Measurements from ENCODE around the gene ODC1.
A peak's percentile ranks its signal among the peaks of the same experiment; 100 is the strongest.

The ODC1 gene

GRCh38 chr2:10415048-10415447 is 33.1 kb downstream of the ODC1 start:
- TF ChIP-seq CTCF (IDR thresholded peaks at IDR 0.05; ENCODE audit: insufficient read depth, low read depth, low read length, missing control alignments), result no peak
- no peak overlapping the region for H3K4me3 ChIP-seq (ENCODE audit: low read length)
- no peak for DNase-seq (ENCODE audit: low read depth)

- no peak for TF ChIP-seq CTCF (IDR thresholded peaks at IDR 0.05; ENCODE audit: insufficient read depth, low read depth, low read length, missing control alignments)
- no peak for DNase-seq (ENCODE audit: low read depth)
- H3K4me3 ChIP-seq (ENCODE audit: low read length), result no peak overlapping the region
Observed at GRCh38 chr2:10414591-10414990, 33.5 kb downstream of the ODC1 start.

GRCh38 chr2:10413991-10414451 is 34.1 kb downstream of the ODC1 start:
- peak; percentile 70 for DNase-seq (ENCODE audit: low read depth)
- no peak for TF ChIP-seq CTCF (IDR thresholded peaks at IDR 0.05; ENCODE audit: insufficient read depth, low read depth, low read length, missing control alignments)
- H3K4me3 ChIP-seq (ENCODE audit: low read length), result no peak overlapping the region

- no peak for TF ChIP-seq CTCF (IDR thresholded peaks at IDR 0.05; ENCODE audit: insufficient read depth, low read depth, low read length, missing control alignments)
- no peak for DNase-seq (ENCODE audit: low read depth)
- no peak overlapping the region for H3K4me3 ChIP-seq (ENCODE audit: low read length)
Observed at GRCh38 chr2:10413503-10413902, 34.6 kb downstream of the ODC1 start.

- DNase-seq (ENCODE audit: low read depth), result peak; percentile 67
- no peak for TF ChIP-seq CTCF (IDR thresholded peaks at IDR 0.05; ENCODE audit: insufficient read depth, low read depth, low read length, missing control alignments)
- no peak overlapping the region for H3K4me3 ChIP-seq (ENCODE audit: low read length)
Observed at GRCh38 chr2:10412380-10412779, 35.7 kb downstream of the ODC1 start.

- no peak for DNase-seq (ENCODE audit: low read depth)
- no peak overlapping the region for H3K4me3 ChIP-seq (ENCODE audit: low read length)
- no peak for TF ChIP-seq CTCF (IDR thresholded peaks at IDR 0.05; ENCODE audit: insufficient read depth, low read depth, low read length, missing control alignments)
Observed at GRCh38 chr2:10411557-10411956, 36.6 kb downstream of the ODC1 start.

GRCh38 chr2:10410823-10411437 is 37.2 kb downstream of the ODC1 start:
- H3K4me3 ChIP-seq (ENCODE audit: low read length), result no peak overlapping the region
- no peak for DNase-seq (ENCODE audit: low read depth)
- no peak for TF ChIP-seq CTCF (IDR thresholded peaks at IDR 0.05; ENCODE audit: insufficient read depth, low read depth, low read length, missing control alignments)
